NCI-H1105 treated with DMSO at 0.1 percent for 48 hours (cell line): ENCODE data around the gene PHF14.
A peak's percentile ranks its signal among the peaks of the same experiment; 100 is the strongest.

Source experiments
- DNase-seq: peaks from one replicate; lab custom pipeline; 2025; lab: John Stamatoyannopoulos, UW

PHF14 gene

DNA sequence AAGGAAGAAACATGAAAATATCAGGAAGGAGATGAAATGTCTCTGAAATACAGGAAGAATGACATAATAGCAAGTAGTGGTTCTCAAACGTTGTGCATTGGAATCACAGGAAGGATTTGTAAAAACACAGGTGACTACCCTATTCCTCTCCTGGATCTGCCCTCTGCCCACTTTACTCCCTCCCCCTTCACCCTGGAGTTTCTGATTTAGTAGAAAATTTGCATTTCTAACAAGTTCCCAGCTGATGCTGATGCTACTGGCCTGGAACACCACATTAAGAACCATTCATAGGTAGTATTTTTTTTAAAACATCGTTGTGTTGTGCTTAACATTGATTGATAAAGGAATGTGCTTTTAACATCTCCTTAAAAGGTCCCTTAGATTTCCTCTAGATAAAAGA lies 130.9 kb downstream of the PHF14 start:
- DNase-seq = no peak

DNA sequence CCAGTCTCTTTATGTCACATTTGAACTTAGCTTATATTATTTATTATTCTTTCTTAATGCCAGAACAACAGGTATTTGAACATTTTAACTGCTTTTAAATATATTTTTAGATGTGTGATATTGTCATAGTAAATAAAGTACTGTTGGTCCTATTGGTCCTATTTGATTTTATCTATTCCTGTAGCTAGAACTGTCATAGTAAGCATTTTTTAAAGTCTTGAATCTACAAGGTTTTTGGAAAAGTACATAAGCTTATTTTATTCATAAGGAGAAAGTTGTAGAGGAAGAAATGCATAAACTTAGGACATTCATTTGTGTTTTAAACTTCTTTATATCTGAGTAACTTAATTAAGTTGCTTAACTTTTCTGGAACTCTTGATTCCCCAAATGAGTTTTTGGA lies 136.0 kb downstream of the PHF14 start:
- no peak for DNase-seq

DNA sequence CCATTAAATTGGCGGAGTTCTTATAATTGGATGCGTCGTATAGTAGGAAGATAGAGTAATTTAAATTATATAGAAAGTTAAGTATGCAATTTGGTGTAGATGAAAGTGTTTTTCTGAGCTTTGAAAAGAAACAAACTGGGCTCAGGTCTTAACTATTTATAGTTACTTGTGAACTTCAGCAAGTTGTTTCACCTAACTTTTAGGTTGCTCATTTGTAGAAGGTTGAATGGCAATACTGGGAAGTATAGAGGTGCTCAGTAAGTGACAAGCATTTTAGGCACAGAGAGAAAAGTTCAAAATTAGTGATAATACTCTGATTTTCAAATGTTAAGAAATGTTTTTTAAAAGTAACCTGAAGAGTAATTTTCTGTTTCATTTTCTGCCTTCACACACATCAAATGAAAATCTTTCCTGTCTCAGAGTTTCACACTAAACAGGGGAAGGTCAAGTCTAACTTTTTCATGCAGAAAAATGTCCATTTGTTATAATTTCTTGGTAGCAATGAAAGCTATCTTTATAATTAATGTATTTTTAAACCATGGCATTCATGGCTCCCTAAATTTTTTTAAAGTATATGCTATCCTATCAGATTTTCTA lies 146.5 kb downstream of the PHF14 start:
- no peak for DNase-seq

DNA sequence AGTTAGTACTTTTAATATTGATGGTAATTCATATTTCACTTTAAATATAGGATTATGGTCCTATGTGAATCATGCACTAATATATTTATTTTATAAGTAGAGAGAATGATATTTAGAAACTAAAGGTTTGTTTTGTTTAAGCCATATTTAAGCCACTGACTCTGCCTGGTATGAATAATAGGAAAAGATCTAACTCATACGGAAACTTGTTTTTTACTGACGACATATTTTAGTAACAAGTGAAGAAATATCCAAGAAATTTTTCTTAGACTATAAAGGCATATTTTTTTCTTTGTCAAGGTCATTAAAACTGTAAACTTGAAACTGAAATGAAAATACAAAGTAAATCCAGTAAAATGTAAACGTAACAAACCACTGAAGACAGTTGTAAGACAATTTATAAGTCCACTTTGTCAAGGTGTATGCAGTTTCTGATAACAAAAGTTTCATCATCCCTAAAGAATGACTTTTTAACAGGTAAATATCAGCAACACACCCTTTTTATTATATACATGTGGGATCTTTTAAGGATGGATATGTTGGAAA lies 147.1 kb downstream of the PHF14 start:
- no peak for DNase-seq

DNA sequence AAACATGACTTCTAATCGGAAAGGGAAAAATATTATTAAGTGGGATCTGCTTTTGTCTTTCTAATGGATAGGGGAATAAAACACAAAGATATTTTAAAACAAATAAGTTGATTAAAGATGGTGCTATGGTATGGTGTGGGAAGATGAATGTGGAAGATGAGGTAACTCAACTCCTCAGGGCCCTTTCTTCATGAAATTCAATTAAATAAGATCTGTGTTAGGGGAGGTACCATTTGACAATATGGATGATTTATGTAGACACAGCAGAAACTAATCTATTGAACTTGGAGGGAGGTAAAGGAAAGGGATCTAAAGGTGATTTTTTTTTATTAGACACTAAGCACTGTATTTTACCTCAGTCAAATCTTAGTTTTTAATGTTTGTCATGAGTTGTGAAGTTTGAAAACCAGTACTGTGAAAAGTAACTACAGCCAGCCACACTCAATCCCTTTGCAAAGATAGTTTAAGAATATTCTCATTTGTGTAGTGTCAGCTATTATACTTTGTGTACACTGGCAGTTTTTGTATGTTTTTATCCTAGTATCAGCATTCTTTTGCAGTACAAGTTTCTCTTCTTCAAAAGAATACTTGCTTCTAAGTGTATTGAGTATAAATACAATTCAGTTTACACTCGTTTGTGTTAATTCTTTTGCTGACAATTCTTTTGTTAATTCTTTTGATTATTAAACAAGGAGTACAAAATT lies 151.3 kb downstream of the PHF14 start:
- DNase-seq = no peak

DNA sequence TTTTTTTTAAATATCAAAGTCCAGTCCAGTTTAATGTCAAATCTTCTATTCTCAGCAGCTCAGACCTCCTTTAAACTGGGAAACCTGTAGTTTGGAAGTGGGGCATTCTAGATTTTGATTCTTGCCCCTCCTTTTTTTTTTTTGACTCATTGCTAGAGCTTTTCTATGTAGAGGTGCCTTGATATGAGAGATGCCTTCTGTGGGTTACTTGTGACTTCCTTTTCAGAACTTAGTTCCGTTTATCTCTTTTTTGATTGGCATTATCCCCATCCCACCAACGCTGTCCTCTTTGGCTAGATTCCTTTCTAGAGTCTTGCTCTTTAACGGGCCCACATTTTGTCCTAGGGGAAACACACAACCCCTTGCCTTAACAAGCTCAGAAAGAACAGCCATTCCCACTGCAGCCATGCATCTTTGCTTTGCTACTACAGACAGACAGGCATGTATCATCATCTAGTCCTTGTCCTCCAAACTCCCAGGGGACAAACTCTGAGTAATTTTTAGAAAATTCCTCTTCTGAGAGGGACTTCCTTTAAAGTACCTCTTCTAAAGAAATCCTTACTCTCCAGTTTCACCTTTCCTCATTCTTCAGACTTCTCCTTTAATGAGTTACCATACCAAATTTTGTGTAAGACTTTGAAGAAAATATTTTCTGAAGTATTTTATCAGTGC lies 153.6 kb downstream of the PHF14 start:
- no peak for DNase-seq

DNA sequence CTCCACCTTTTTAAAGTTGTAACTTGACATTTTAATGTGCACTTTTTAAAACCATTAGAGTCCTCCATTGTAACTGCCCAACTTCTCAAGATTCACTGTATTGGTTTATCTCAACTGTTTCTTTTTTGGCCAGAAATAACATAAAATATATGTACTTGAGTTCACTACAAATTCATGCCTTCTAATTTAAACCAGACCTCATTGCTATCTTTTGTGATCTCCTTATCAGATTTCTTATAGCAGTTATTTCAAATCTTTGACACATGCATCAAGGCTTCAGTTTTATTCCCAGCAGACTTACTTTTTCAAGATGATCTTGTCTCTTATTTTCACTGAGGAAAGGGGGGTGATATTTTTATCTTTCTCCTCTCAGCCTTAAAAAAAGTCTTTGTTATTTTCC lies 154.3 kb downstream of the PHF14 start:
- no peak for DNase-seq

DNA sequence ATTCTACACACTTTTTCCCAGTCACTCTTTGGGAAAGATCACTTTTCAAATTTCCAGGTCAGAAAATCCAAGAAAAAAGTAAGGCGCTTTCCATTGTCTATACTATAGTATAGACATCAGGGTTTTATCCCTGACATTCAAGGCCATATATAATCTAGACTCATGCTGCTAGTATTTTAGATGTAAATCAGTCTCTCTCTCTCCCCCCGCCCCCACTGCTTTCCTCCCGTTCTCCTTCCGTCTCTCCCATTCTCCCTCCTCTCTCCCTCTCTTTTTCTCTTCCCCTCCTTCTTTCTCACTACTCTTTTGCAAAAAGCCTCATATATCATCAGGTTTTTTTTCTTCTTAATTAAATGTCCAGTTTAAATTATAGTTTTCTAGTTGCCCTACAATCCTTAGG lies 154.8 kb downstream of the PHF14 start:
- DNase-seq = no peak

DNA sequence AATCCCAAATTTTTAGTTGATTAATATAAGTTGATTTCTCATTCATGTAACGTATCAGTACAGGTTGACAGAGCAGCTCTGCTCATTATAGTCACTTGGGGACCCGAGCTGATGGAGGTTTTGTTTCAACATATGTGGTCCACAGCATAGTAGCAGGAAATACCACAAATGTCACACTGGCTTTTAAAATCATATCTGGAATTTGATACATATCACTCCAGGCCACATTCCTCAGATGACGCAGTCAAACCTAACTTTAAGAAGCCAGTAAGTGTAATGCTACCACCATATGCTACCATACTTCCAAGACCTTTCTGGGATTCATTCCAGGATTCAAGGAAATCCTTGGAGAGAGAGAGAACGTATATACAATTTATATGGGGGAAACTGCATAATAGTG lies 156.3 kb downstream of the PHF14 start:
- no peak for DNase-seq

DNA sequence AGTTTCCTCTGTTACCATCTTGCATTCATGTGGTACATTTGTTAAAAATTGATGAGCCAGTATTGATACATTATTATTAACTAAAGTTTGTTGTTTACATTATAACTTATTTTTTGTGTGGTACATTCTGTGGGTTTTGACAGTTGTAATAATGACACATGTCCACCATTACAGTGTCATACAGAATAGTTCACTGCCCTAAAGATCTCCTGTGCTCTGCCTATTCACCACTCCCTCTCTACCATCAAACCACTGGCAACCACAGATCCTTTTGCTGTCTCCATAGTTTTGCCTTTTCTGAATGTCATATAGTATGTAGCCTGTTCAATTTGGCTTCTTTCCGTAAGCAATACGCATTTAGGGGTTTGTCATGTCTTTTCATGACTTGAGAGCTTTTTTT lies 156.9 kb downstream of the PHF14 start:
- no peak for DNase-seq

DNA sequence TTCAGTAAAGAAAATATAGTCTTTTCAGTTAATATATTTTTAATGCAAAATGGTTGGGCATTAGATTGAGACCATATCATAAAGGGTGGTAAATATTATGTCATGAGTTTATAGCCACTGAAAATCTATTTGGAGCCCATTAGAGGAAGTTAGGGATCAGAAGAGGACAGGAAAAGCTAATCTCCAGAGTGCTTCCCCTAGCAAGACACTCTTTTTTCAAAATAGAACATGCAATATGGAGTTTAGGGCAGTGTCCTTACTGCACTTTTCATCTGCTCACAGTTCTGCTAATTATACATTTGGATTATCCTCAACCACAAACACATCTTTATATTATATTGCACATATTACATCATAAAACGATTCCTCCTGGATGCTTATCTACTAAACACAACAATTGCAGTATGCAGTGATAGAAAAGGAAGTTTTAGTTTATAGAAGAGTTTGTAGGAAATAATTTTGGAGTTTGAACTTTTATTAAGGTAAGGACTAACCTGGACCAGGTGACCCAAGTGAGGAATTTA lies 159.8 kb downstream of the PHF14 start:
- DNase-seq = no peak

DNA sequence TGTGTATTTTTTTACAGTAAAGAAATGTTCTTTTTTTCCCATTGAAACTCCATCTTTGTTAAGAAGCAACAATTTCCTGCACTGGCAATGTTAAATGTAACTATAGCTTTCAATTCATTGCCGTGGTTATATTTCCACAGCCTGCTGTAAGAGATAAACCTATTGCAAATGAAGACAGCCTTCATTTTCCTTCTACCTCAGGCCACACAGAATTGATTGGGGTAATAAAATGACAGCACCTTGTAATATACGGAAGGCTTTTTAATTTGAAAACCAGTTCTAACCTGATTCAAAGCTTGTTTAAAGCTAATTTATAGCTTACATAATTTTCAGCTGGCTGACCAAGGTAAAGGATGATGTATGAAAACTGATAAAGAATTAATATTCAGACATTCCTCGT lies 161.9 kb downstream of the PHF14 start:
- DNase-seq = no peak

DNA sequence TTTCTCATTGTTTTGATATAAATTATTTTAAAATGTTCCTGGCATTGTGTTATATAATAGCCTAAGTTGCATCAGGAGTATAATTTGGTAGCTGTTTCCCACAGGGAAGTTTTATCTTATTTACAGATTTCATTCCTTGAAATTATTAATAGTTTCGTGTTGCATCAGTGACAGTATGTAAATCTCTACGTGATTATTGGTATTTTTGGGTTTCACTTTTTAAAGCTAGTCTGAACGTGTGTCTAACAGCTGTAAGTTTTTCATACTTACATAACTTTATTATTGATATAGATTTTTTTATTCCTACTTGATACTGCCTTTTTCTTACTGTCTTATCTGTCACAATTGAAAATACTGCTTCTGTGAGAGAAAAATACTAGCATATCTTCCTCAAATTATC lies 167.9 kb downstream of the PHF14 start:
- no peak for DNase-seq

DNA sequence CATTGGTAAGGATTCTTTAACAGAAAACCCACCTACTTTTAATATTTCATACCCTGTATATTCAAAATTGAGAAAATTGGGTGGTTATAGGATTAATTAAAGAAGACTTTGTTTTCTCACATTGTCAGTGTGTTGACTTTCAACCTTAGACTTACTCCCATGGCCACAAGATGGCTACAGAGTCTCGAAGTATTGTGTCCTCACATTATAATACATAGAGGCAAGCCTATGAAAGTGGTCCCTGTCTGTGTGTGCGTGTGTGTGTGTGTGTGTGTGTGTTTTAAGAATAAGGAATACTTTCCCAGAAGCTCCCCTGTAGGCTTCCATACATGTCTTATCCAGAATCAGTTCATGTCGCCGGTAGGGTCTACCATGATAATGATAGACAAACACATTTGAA lies 180.0 kb downstream of the PHF14 start:
- DNase-seq = no peak

DNA sequence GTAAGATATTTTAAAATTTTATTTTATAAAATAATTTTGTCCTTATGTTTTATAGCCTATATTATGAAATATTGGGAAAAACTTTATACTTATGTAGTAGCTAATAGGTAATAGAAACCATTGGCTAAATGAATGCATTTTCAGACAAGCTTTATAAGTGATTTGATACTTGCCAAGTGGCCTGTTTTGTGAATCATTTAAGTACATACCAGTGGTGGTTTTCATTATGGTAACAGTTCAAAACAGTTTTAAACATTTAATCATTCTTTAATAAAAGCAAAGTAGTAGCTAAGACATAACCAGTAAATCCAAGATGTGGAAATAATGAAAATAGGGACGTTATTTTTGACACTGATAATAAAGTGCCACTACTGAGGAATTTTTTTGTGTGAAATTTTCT lies 182.2 kb downstream of the PHF14 start:
- DNase-seq = no peak

DNA sequence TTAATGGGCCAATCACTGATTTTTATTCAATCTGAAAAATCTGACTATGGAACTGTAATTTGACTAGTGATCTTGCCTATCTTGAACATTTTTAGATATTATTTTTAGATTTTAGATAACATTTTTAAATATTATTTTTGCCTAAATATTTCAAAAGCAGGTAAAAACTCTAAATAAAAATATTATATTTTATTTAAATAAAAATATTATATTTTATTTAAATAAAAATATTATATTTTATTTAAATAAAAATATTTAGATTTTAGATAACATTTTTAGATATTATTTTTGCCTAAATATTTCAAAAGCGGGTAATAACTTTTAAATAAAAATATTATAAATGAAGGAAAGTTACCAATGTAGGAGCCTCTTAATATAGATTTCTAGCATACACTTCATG lies 187.8 kb downstream of the PHF14 start:
- no peak for DNase-seq

DNA sequence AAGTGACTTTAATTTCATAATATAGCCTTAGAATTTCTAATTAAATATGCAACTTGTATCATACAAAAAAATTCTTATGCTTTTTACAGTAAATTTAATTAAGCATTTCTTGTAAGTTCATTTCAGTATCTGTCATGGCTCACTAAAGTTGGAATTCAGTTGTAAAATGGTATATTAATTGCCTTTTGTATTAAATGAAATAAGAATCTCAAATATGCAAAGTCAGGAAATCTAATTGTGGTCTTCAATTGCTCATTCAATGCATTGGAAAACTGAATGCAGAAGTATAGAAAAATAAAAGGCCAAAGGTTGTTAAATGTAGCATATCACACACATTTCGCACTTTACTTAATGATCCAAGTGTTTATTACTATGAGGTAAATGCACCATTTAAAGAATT lies 189.5 kb downstream of the PHF14 start:
- no peak for DNase-seq

DNA sequence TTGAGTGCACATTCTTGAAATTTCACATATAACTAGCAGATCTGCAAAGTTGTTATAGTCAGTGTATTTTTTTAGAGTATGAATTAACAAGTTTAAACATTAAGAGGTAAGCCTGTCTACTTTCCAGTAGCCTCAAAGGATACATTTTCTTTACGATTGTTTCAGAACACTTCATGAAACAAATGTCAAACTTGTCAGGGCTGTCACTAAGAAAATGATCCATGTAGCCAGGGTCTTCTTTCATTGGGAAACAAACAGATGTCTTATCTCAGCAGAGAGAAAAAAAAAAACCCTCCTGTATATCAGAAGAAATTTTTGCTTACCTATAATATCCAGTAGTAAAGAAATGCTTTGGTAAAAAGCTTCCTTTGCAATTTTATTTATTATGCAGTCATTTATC lies 192.4 kb downstream of the PHF14 start:
- no peak for DNase-seq

DNA sequence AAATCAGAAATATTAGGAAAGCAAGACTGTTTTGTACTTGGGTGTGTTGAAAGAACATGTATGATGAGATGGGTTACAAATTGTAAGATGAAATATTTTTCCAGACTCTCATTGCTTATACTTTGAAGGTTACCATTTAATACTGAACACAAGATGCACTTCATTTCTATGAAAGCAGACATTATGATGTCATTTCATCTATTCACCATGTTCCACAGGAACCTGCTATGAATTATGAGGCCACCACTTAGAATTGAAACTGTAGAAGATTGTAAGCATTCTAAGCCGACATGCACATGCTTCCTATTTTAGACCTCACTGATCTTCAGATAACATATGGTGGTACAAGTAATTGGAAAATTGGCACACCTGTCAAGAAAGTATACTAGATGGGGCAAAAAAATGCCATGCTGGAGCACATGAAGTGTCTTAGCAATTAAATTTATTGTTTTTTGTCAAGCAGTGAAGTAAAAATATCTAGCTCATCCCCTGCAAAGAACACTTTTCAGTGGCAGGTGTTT lies 195.0 kb downstream of the PHF14 start:
- peak; percentile 53 for DNase-seq

DNA sequence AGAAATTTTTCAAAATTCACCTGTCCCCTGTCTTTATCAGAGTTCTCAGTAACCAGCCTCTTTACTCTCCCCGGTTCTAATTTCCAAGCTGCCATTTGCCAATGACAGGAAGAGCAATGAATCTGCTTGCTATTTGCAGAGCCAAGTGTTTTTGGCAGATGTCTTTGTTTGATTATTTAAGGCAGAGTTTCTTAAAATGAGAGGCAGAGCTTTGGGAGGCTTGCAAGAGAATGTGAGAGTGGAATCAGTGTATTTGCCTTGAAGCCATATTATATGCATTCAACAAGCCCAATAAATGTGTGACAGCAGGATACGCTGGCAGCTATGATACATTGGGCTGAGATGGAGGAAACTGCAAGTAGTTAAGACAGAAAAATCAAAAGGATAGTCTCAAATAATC lies 196.5 kb downstream of the PHF14 start:
- DNase-seq = peak; percentile 29

DNA sequence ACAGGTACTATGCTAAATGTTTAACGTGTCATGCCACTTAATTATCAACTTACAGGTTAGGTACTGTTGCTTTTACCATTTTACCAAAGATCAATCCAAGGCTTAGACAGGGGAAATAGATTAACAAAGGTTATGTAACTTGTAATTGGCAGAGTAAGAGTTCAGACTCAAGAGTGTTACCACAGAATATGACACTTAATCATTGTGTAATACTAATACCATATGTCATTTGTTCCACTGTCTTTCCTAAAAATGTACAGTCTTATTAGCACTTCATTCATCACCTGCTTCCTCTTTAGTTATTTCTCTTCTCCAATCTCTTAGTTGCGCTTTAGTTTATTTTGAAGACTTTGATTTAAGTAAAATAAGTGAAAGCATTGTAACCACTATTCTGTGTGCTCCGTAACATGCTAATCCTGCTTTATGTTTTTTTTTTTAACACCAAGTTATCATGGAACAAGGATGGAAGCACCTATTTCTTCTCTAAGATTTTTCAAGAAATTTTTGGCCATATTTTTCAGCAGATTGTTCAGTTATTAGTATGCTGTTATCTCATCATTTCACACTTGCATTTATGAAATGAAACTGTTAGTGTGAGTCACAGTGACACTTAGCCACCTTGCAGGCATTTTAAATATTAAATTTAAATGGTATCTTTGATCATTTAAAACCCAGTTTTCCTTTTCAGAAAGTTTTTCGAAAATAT lies 197.3 kb downstream of the PHF14 start:
- no peak for DNase-seq

DNA sequence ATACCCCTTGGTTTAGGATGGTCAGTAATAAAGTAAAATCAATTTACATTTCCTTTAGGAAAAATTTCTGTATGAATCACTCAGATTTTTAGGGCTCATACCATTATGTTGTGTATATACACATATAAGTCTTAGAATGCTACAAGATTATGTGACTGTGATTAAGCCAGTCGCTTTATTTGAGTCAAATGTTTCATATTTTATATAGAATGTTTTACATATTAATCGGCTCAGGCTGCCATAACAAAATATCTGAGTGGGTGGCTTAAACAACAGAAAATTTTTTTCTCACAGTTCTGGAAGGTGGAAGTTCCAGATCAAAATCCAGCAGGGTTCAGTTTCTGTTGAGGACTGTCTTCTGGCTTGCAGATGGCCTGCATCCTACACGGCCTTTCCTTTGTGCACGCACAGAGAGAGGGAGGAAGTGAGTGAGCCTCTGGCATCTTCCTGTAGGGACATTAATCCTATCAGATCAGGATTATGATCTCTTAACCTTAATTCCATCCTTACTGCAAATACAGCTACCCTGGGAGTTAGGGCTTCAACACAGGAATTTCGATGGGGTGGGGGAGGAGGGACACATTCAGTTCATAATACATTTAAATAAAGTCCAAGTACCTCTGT lies 198.0 kb downstream of the PHF14 start:
- no peak for DNase-seq
